ENCODE measurements around the gene ZBTB16.

Gene ZBTB16

GRCh38 chr11:114289779-114290178 lies 230.3 kb downstream of the ZBTB16 start:
- ChIA-PET POLR2A (no interaction called here), CTCF (interaction anchor here (2.6 kb wide), 1 partner anchor 9 kb away, joined by 8 read pairs; no protein-coding TSS in a partner anchor)
- no peak for TF ChIP-seq HDGF (IDR thresholded peaks at IDR 0.05; ENCODE audit: borderline replicate concordance)
- no peak for TF ChIP-seq L3MBTL2 (conservative IDR thresholded peaks at IDR 0.05)
- TF ChIP-seq SUZ12 (IDR thresholded peaks at IDR 0.05): no peak
- TF ChIP-seq FOXK2 (IDR thresholded peaks at IDR 0.05): no peak
- no peak for TF ChIP-seq ARNT (IDR thresholded peaks at IDR 0.05)
- no peak for TF ChIP-seq PKNOX1 (IDR thresholded peaks at IDR 0.05)
- no peak for TF ChIP-seq ZNF384 (IDR thresholded peaks at IDR 0.05)
- TF ChIP-seq TARDBP (IDR thresholded peaks at IDR 0.05): no peak
- no peak for TF ChIP-seq NFRKB (IDR thresholded peaks at IDR 0.05)
- TF ChIP-seq ELF4 (IDR thresholded peaks at IDR 0.05): no peak
- TF ChIP-seq BHLHE40 (IDR thresholded peaks at IDR 0.05; ENCODE audit: borderline replicate concordance): no peak
- no peak for TF ChIP-seq CTBP1 (IDR thresholded peaks at IDR 0.05; ENCODE audit: borderline replicate concordance)
- no peak for TF ChIP-seq FOXM1 (IDR thresholded peaks at IDR 0.05; ENCODE audit: borderline replicate concordance)
- DNase-seq (ENCODE audit: extremely low spot score): no peak

GRCh38 chr11:114290503-114291235 lies 231.2 kb downstream of the ZBTB16 start:
- DNase-seq (ENCODE audit: extremely low spot score): no peak
- ChIA-PET POLR2A (no interaction called here), CTCF (interaction anchor here (2.6 kb wide), 1 partner anchor 10 kb away, joined by 8 read pairs; no protein-coding TSS in a partner anchor)
- TF ChIP-seq ELF4 (IDR thresholded peaks at IDR 0.05): no peak
- no peak for TF ChIP-seq HDGF (IDR thresholded peaks at IDR 0.05; ENCODE audit: borderline replicate concordance)
- TF ChIP-seq PKNOX1 (IDR thresholded peaks at IDR 0.05): no peak
- TF ChIP-seq CTBP1 (IDR thresholded peaks at IDR 0.05; ENCODE audit: borderline replicate concordance): no peak
- no peak for TF ChIP-seq NFRKB (IDR thresholded peaks at IDR 0.05)

GRCh38 chr11:114291381-114291780 lies 231.9 kb downstream of the ZBTB16 start:
- TF ChIP-seq SUZ12 (IDR thresholded peaks at IDR 0.05): no peak
- ChIA-PET CTCF (interaction anchor here (2.6 kb wide), 1 partner anchor 10 kb away, joined by 8 read pairs; no protein-coding TSS in a partner anchor), POLR2A (no interaction called here)
- no peak for DNase-seq (ENCODE audit: extremely low spot score)

GRCh38 chr11:114291842-114292680 lies 232.6 kb downstream of the ZBTB16 start:
- ChIA-PET POLR2A (no interaction called here), CTCF (interaction anchor here (2.6 kb wide), 1 partner anchor 11 kb away, joined by 8 read pairs; no protein-coding TSS in a partner anchor)
- no peak for DNase-seq (ENCODE audit: extremely low spot score)
- TF ChIP-seq HDGF (IDR thresholded peaks at IDR 0.05; ENCODE audit: borderline replicate concordance): no peak
- TF ChIP-seq SP1 (IDR thresholded peaks at IDR 0.05): no peak
- TF ChIP-seq SUZ12 (IDR thresholded peaks at IDR 0.05): no peak
- TF ChIP-seq LEF1 (IDR thresholded peaks at IDR 0.05; ENCODE audit: borderline replicate concordance): no peak
- TF ChIP-seq FOXM1 (IDR thresholded peaks at IDR 0.05; ENCODE audit: borderline replicate concordance): no peak
- TF ChIP-seq BHLHE40 (IDR thresholded peaks at IDR 0.05; ENCODE audit: borderline replicate concordance): no peak
- TF ChIP-seq FOXK2 (IDR thresholded peaks at IDR 0.05): no peak

GRCh38 chr11:114293201-114293711 lies 233.7 kb downstream of the ZBTB16 start:
- DNase-seq (ENCODE audit: extremely low spot score): no peak
- ChIA-PET POLR2A (no interaction called here), CTCF (no interaction called here)
- TF ChIP-seq ARNT (IDR thresholded peaks at IDR 0.05) (no peak), FOXA1 (IDR thresholded peaks at IDR 0.05) (no peak), CTBP1 (IDR thresholded peaks at IDR 0.05; ENCODE audit: borderline replicate concordance) (no peak), BHLHE40 (IDR thresholded peaks at IDR 0.05; ENCODE audit: borderline replicate concordance) (no peak), L3MBTL2 (conservative IDR thresholded peaks at IDR 0.05) (no peak), SUZ12 (IDR thresholded peaks at IDR 0.05) (no peak), LEF1 (IDR thresholded peaks at IDR 0.05; ENCODE audit: borderline replicate concordance) (no peak)

GRCh38 chr11:114295676-114296604 lies 236.4 kb downstream of the ZBTB16 start, which contains the start of gene NNMT:
Gene NNMT, plus strand, starts transcription at chr11:114296399. Its CDS starts 158 bp downstream, at chr11:114296557.
- no peak for DNase-seq (ENCODE audit: extremely low spot score)
- CTCF ChIA-PET: interaction anchor here (0.6 to 1.1 kb wide), 4 partner anchors 9 to 17 kb away, joined by 3 to 4 read pairs (median 3); no protein-coding TSS in a partner anchor
- TF ChIP-seq ELF4 (IDR thresholded peaks at IDR 0.05): no peak
- TF ChIP-seq ARNT (IDR thresholded peaks at IDR 0.05): no peak
- POLR2A ChIA-PET: no interaction called here

All from HEK293T (cell line).